Midbrain (tissue), 1 donor: ENCODE results near the gene TNFRSF17.
"Not testable (repeated sequence)": the region's sequence is repeated elsewhere in the genome, so short reads cannot be mapped to it uniquely, and the experiment has no call there.

Experiments
- DNase-seq: peaks from one replicate; lab custom pipeline; 2025; lab: John Stamatoyannopoulos, UW

The TNFRSF17 gene

DNA sequence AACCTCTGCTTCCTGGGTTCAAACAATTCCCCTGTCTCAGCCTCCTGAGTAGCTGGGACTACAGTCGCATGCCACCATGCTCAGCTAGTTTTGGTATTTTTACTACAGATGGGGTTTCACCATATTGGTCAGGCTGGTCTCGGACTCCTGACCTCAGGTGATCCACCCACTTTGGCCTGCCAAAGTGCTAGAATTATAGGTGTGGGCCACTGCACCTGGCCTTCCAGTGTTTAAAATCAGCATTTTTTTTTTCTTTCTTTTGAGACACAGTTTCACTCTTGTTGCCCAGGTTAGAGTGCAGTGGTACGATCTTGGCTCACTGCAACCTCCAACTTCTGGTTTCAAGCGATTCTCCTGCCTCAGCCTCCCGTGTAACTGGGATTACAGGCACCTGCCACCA, 5.3 kb downstream of the TNFRSF17 start:
- not testable (repeated sequence) for DNase-seq

DNA sequence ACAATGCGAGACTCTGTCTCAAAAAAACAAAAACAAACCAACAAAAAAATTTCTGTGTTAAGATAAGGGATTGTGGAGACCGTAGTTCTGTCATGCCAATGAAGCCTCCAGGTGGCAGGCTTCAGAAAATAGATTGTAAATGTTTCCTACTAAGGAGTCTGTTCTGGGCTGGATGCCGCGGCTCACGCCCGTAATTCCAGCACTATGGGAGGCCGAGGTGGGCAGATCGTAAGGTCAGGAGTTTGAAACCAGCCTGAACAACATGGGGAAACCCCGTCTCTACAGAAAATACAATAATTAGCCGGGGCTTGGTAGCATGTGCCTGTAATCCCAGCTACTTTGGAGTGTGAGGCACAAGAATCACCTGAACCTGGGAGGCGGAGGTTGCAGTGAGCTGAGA, 7.1 kb downstream of the TNFRSF17 start:
- DNase-seq: no peak

DNA sequence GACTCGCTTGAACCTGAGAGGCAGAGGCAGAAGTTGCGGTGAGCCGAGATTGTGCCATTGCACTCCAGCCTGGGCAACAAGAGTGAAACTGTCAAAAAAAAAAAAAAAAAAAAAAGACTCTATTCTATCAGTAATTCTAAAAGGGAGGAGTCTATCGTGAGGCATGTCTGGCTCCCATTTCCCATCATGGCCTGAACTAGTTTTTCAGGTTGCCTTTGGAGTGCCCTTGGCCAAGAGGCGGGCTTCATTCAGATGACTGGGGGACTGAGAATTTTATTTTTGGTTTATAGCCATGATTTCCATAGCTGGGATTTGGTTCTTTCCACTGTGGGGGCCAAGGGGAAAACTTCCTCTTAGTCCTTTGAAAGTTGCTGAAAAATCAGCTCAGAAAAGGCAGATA, 8.1 kb downstream of the TNFRSF17 start:
- DNase-seq: no peak

DNA sequence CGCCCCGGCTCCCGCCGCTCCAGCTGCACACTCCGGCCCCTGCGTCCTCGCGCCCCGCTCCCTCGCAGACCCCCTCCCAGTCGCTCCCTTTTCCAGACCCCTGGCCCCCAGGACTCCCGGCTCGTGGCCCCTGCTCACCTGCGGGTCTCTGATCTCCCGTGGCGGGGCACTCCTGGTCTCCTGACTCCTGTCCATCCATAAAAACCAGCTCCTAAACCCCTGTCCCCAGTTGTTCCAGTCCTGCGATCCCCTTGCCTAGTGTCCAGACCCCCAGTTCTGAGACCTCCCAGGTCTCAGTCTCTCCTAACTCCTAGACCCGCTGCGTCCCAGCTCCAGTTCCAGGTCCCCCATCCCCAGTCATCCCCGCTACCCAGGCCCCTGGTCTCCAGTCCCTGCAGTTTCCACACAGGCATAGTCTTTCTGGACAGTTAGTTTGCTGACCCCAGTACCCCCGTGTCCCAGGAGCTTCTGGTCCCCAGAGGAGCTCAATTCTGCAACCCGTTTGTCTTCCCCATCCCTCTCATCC, 11.9 kb downstream of the TNFRSF17 start:
- no peak for DNase-seq

DNA sequence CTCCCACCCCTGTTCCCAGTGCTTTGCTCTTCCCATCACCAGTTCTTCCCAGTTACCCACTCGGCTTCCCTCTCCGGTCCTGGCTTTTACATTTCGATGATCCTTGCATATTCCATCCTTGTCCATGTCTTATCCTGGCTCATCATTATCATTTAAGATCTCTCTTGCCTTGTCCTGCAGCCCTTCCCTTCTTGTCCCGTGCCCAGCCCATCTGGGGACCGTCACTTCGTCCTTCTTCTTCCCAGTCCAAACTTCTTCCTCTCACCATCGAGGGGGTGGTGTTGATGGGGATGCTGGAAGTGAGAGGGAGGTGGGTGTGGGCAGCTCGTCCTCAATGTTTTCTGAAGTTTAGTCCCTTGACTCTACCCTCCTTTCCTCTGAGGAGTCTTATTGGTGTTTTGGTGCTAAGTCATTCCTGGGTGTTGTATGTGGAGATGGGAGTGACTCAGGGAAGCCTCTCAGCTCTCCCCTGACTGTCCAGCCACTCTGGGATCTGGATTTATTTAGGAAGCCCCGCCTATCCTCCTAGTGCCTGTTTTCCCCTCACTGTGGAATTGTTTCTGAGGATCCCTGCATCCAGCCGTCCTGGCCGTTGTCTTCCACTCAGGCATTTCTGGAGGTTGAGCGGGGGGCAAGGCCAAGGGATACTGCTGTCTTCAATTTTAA, 12.5 kb downstream of the TNFRSF17 start:
- DNase-seq: no peak

DNA sequence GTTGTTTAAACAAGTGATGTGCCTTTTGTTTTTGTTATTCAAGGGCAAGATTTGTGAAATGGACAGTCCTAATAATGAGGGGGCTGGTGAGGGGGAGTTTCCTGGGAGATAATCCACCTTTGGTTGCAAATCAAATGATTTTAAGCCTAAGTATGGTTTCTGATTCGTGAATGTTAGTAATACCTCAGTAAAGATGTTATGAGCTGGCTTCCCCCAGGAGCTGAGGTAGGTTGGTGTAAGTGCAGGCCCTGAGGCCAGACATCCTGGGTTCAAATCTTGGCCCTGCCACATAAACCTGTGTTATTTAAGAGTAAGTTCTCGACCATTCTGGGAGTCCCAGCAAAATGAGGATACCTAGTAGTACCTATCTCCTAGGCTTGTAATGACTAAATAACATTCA, 13.1 kb downstream of the TNFRSF17 start:
- no peak for DNase-seq

- DNase-seq: no peak
Observed at GRCh38 chr16:11979013-11979672, 14.1 kb downstream of the TNFRSF17 start.

DNA sequence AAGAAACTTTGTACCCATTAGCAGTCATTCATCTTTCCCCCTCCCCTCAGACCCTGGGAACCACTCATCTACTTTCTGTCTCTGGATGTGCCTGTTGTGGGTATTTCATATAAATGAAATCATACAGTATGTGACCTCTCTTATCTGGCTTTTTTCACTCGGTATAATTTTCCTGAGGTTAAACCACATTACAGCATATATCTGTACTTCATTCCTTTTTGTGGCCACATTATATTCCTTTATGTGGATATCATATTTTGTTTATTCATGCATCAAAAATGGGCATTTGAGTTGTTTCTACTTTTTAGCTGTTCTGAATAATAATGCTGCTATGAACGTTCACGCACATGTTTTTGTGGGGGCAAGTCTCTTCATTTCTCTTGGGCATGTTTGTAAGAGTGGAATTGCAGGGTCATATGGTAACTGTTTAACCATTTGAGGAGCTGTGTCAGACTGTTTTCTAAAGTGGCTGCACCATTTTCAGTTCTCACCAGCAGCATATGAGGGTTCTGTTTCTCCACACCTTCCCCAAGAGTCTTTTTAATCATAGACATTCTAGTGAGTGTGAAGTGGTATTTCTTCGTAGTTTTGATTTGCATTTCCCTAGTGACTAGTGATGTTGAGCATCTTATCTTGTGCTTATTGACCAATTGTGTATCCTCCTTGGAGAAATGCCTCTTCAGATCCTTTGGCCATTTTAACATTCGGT, 15.3 kb downstream of the TNFRSF17 start:
- no peak for DNase-seq

DNA sequence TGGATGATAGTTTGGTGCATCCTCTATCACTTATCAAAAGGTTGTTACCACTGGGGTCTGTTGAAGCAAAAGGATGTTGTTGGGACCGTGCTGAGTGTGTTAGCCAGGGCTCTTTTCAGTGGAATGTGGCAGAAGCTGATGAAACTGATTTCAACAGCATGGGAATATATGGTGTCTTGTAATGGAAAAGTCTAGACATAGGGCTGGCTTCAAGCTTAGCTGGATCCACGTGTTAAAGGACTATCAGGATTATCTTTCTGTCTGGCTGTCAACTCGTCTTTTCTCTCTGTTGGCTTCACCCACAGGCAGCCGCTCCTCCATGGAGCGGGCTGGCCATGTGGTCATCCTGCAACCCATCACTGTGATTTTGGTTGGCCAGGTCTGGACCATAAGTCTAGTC, 20.2 kb downstream of the TNFRSF17 start:
- DNase-seq: no peak

DNA sequence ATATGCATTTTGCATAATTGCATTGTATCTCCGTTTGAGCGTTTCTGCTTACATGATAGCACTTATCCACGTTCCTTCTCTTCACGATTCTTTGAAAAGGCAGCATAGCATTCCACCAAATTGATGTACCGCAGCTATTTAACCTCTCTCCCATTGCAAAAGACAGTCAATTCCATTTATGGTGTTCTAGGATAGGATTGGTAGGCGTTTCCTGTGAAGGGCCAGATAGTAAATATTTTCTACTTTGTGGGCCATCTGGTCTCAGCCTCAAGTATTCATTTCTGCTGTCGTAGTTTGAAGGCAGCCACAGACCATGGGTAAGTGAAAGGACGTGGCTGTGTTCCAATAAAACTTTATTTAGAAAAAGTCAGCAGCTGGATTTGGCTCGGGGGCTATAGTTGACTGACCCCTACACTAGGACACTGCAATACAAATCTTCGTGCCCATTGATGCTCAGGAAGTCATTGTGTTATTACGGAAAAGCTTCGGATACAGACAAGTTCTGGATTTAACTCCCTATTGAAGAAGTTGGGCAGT, 21.6 kb downstream of the TNFRSF17 start:
- DNase-seq: no peak

- no peak for DNase-seq
Observed at GRCh38 chr16:11988258-11988978, 23.4 kb downstream of the TNFRSF17 start.

GRCh38 chr16:11990702-11991390, 25.8 kb downstream of the TNFRSF17 start:
- DNase-seq: no peak

DNA sequence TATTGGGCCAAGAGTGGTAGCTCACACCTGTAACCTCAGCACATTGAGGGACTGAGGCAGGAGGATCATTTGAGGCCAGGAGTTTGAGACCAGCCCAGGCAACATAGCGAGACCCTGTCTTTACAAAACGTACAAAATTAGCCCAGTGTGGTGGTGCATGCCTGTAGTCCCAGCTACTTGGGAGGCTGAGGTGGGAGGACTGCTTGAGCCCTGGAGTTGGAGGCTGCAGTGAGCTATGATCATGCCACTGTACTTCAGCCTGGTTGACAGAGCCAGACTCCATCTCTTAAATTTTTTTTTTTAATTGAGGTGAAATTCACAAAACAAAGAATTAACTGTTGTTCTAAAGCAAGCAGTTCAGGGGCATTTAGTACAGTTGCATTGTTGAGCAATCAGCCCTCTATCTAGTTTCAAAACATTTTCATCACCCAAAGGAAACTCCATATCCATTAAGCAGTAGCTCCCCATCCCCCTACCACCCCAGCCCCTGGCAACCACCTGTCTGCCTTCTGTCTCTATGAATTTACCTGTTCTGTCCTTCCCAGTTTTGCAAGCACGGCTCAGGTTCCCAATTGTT, 27.1 kb downstream of the TNFRSF17 start:
- no peak for DNase-seq

- DNase-seq: no peak
Observed at GRCh38 chr16:11992586-11993524, 27.8 kb downstream of the TNFRSF17 start.

DNA sequence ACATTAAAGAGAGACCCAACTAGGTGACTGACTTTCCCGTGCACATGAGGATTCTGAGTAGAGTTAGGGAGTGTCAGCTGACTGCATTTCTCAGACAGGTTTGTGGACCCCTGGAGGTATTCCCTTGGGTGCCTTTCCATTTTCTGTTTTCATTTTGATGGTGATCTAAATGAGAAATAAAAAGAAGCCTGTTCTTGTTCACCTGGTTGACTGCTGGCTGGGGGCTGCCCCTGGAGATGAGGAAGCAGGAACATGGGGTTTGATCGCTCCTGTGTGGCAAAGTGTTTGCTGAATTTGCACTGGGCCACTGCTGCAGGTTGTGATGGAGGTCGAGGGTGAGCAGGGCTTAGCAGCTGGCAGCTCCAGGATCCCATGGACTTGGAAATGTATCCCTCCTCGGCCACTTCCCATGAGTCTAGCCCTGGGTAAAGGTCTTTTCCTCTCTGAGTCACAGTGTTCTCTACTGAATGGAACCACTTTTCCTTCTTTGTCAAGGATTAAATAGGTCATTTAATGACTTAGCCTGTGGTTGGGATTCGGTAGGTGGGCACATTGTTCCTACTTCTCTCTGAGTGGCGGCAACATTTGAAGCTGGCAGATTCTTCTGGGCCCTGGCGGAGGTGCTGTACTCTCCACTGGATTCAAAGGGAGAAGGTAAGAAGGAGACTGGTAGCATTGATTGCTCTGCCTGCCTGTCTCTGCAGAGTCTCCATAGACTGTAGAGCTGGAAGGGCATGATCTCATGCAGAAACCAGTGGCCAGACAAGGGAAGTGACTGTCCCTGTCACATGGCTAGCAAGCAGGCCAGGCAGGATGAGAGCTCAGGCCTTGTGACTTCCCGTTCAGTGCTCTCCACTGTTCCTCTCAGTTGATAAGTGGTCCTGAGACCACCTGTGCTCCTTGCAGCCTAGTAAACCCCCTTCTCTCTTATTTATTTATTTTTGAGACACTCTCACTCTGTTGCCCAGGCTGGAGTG, 29.4 kb downstream of the TNFRSF17 start:
- DNase-seq: peak; percentile 70

- DNase-seq: no peak
Observed at GRCh38 chr16:11996433-11997330, 31.7 kb downstream of the TNFRSF17 start.

DNA sequence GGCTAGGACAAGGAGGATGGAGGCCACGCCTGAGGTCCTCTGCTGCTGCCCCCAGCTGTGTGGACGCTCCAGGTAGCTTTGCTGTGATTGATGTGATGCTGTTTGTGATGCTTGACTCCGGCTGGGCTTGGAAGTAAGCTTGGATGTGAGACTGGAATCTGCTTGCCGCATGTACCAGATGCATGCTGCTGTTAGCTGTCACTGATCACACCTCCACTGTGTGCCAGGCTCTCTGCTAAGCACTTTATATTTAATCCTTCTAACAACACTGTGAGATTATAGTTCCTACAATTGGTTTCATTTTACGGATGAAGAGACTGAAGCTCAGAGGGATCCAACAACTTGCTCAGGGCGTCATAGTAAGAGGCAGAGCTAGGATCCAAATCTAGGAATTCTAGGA, 35.0 kb downstream of the TNFRSF17 start:
- no peak for DNase-seq
